GM19035 (cell line): ENCODE data around the gene S100A2.
"Not testable (repeated sequence)": the region's sequence is repeated elsewhere in the genome, so short reads cannot be mapped to it uniquely, and the experiment has no call there.

Experiments used
- ATAC-seq: cut with Tn5 transposase; IDR thresholded peaks from one replicate; pipeline ENCODE4 v1.9.1; 2021; ENCODE audit not compliant: unreplicated experiment

S100A2 gene

GRCh38 chr1:153534226-153534924, 31.3 kb downstream of the S100A2 start:
- no peak for ATAC-seq

GRCh38 chr1:153533689-153534201, 31.9 kb downstream of the S100A2 start:
- ATAC-seq, result no peak

DNA sequence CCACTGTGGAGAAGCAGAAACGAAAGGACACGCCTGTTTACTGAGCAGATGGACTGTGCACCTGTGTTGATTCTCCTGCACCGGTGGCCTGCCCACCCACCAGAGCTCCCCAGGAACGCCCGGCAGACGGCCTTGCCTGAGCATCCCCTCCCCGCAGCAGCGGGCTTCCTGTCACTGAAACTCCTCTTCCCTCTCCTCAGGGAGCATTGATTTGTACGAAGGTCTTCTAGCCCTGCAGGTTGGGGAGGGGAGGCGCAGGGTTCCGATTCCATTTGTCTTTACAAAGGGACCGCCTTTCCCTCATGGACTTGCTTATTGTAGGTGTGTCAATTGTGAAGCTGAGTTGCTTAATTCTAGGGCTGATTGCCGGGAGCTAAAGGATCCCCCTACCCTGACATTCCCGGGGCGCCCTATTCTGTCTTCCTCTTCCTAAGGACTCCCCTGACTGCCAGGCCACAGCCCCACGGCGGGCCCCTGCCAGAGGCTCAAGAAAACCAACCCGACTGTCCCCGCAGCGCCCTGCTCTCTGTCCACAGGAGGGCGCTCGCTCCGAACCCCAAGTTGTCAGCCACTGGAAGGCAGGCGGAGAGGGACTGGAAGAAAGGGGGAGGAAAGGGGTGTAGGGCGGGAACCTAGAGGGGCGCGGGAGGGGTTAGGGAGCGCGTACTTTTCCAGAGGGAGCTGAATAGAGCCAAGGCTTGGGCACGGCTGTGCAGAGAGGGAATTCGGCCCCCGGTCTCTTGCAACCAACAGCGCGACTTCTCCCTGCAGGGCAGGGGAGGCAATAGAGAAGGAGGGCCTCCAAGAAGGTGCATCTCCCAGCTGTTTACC, 32.7 kb downstream of the S100A2 start:
- ATAC-seq, result no peak

DNA sequence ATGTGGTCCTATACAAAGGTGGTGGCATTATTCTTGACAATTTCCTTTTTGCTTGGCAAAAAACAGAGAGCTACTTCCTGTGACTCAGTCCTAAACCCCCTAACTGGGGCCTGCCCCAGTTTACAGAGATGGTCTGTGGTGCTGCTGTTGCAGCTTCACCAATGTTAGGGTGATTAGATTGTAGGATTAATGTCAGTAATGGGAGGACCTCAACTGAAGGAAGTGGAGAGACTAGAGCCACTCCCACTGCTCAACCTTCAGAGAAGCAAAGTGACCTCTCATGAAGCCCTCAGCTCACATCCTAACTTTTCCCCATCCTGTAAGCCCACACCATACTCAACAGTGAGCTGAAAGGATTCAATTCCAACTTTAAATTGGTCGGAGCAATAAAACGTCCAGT, 33.5 kb downstream of the S100A2 start:
- ATAC-seq, result no peak

GRCh38 chr1:153531638-153532037, 34.0 kb downstream of the S100A2 start:
- ATAC-seq, result no peak

DNA sequence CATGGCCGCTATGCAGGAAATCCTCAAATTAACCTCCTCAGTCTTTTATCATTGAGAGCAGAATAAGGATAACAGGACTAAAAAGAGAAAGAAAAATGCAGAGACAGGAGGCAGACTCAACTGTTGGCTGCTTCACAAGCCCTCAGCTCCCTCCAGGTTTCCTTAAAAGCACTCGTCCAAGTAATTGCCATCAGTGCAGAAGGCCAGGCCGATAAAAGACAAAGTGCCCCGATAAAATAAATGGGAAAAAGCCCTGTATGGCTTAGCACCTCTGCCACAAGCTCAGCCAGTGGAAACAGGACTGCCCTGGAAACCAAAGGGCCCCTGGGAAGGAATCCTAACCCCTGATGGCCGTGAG, 38.0 kb downstream of the S100A2 start:
- no peak for ATAC-seq

- no peak for ATAC-seq
Observed at GRCh38 chr1:153527023-153527682, 38.5 kb downstream of the S100A2 start.

- no peak for ATAC-seq
Observed at GRCh38 chr1:153526132-153526543, 39.5 kb downstream of the S100A2 start.

- ATAC-seq, result no peak
Observed at GRCh38 chr1:153525088-153525728, 40.4 kb downstream of the S100A2 start.

DNA sequence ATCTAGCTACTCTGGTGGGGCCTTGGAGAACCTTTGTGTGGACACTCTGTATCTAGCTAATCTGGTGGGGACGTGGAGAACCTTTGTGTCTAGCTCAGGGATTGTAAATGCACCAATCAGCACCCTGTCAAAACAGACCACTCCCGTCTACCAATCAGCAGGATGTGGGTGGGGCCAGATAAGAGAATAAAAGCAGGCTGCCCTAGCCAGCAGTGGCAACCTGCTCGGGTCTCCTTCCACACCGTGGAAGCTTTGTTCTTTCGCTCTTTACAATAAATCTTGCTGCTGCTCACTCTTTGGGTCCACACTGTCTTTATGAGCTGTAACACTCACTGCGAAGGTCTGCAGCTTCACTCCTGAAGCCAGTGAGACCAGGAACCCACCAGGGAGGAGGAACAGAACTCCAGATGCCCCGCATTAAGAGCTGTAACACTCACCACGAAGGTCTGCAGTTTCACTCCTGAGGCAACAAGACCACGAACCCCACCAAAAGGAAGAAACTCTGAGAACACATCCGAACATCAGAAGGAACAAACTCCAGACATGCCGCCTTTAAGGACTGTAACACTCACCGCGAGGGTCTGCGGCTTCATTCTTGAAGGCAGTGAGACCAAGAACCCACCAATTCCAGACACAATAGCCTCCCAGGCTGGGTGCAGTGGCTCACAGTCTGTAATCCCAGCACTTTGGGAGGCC, 43.1 kb downstream of the S100A2 start:
- ATAC-seq, result not testable (repeated sequence)

DNA sequence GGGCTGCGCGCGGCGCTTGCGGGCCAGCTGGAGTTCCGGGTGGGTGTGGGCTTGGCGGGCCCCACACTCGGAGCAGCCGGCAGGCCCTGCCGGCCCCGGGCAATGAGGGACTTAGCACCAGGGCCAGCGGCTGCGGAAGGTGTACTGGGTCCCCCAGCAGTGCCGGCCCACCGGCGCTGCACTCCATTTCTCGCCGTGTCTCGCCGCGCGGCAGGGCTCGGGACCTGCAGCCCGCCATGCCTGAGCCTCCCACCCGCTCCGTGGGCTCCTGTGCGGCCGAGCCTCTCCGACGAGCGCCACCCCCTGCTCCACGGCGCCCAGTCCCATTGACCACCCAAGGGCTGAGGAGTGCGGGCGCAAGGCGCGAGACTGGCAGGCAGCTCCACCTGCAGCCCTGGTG, 43.8 kb downstream of the S100A2 start:
- ATAC-seq, result not testable (repeated sequence)

DNA sequence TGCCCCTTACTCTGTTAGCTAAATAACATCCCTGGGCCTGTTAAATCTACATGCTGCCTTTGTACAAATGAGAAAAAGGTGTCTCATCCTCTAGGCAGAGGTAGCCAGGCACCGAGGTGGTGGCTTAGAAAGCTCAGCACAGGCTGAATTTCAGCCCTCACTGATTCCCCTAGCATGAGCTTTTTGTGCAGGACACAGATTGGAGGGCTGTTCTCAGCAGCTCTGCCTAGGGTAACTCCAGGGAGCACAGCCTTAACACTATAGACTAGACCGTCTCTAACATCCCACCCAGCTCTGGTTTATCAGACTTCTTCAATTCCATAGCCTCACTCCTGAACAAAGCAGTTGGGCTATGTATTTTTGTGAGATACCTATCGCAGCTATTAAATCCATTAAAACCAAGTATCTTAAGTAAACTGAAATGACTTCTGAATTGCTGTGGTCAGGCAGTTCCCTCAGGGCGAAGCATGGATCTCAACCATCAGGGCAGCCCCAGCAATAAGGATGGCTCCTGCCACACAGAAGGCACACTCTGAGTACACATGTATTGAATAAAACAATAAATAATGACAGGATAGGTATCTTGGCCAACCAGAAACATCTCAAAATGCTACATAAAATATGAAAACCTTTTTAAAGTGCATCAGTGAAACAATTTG, 44.7 kb downstream of the S100A2 start:
- no peak for ATAC-seq

DNA sequence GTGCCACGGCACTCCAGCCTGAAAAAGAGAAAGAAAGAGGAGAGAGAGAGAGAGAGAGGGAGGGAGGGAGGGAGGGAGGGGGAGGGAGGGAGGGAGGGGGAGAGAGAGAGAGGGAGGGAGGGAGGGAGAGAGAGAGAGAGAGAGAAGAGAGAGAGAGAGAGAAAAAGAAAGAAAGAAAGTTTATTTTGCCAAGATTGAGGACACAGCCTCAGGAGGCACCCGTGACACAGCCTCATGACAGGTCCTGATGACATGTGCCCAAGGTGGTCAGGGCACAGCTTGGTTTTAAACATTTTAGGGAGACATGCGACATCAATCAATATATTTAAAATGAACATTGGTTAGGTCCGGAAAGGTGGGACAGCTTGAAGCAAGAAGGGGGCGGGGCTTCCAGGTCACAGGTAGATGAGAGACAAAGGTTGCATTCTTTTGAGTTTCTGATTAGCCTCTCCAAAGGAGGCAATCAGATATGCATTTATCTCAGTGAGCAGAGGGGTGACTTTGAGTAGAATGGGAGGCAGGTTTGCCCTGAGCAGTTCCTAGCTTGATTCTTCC, 45.4 kb downstream of the S100A2 start:
- ATAC-seq, result not testable (repeated sequence)

DNA sequence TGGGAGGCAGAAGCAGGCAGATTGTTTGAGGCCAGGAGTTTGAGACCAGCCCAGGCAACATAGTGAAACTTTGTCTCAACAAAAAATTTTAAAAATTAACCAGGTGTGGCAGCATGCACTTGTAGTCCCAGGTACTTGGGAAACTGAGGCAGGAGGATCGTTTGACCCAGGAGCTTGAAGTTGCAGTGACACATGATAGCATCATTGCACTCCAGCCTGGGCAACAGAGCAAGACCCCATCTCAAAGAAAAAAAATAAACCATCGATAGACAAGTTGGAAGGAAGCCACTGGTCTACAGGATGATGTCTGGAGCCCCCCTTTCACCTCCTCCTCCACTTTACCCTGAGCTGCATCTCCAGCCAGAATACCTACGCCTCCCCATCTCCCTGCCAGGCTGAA, 46.4 kb downstream of the S100A2 start:
- no peak for ATAC-seq

DNA sequence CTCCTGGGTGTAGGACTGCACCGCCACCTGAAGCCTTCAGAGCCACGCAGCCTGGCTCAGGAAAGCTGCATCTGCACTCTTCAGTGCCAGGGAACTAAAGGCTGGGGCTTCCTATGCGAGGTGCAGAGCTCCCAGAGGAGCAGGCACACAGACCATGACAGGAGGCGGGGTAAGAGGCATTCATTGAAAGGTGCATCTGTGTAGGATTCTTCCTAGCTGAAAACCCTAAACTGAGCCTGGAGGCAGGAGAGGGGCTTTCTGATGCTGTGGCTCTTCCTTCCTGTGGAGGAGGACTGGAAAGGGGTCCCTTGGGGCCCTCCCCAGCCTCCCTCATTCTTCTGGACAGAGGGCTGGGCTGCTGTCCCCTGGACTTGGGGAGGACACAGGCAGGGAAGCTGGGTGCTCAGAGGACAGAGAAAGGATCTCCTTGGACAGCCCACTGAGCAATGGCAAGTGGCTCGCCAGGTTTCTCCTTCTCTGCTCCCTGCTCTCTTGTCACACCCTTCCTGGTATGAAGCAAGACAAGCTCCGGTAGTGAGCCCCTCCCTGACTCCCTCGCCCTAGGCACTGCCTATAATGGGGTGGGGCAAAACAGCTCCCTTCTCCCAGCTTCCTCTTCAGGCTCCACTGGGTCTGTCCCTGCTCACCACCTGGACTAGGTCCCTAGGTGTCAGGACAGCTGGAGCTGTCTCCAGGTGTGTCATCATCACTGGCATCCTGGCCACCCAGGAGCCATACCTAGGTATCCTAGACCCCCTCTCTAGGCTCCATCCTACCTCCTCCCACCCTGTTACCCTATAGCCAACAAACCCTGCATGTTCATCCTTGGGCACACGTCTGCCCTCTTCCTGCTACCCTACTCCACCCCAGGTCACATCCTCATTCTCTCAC, 49.9 kb downstream of the S100A2 start:
- ATAC-seq, result no peak

DNA sequence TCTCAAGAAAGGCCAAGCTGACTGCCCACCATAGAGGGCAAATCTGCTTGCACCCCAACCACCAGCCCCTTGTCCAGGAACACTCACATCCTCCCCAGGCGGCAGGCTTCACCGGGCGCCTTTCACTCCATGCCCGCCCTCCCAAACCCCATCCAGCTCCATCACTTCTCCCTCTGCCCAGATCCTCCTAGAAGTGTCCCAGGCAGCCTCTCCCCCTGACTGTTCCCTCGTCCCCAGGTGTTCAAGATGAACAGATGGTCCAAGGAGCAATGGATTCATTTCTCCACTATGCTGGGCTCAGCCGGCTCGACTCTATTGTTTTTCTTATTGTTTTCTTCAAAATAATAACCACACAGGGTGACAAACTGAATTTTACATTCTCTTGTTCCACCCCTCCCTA, 52.0 kb downstream of the S100A2 start:
- ATAC-seq, result no peak

DNA sequence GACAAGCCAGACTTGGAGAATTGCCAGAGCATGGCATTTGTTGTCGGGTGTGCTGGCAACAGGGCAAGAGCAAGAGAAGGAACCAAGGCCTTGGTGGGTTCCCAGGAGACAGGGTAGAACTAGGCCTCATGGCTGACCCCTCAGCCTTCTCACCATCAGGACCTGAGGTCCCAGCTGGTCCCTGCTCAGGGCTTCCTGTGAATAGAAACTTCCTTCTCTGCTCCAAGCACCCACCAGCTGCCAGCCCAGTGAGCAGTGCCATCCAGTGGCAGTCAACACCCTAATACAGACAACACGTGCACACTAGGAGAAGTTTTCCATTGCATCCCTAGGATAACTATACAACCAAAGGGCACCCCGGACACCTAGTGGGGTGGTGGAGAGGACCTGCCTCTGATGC, 52.6 kb downstream of the S100A2 start:
- no peak for ATAC-seq
